GM23338 (cell line): ENCODE results near the gene LYRM9. TPM values are rescaled to one million over a fixed set of nuclear protein-coding genes. Genes with fewer than 3 reads are reported as not detected.
A peak's percentile ranks its signal among the peaks of the same experiment; 100 is the strongest.
"Not testable (repeated sequence)": the region's sequence is repeated elsewhere in the genome, so short reads cannot be mapped to it uniquely, and the experiment has no call there.

Experiments
- ATAC-seq: fragments of 200-7000 bp; cut with Tn5 transposase; 3 replicates; pipeline ENCODE4 v1.9.1; 2020
- DNase-seq: peaks from one replicate; pipeline ENCODE4 v3.0.0-alpha.2; 2015; ENCODE audit warnings: low spot score
- H2AFZ ChIP-seq: fragments of 200-600 bp; sonication (generic); 2 replicates; pipeline ENCODE4 v1.8.0; 2016; ENCODE audit warnings: antibody characterized with exemption, mild to moderate bottlenecking, moderate library complexity
- H3F3A ChIP-seq: fragments of 200-600 bp; sonication (generic); replicated peaks from 2 replicates; pipeline ENCODE4 v1.8.0; 2017; ENCODE audit warnings: antibody characterized with exemption, mixed run types, low read depth
- H3K27ac ChIP-seq: fragments of 200-600 bp; sonication (generic); 2 replicates; pipeline ENCODE4 v1.6.1; 2016; ENCODE audit warnings: low read depth
- H3K27me3 ChIP-seq: fragments of 200-600 bp; sonication (generic); 2 replicates; pipeline ENCODE4 v1.8.0; 2016; ENCODE audit warnings: mild to moderate bottlenecking, mixed run types, moderate library complexity; ENCODE audit not compliant: insufficient read depth
- H3K36me3 ChIP-seq: fragments of 200-600 bp; sonication (generic); 2 replicates; pipeline ENCODE4 v1.8.0; 2016; ENCODE audit warnings: mild to moderate bottlenecking; ENCODE audit not compliant: insufficient read depth
- H3K4me1 ChIP-seq: fragments of 200-600 bp; sonication (generic); 2 replicates; pipeline ENCODE4 v1.8.0; 2016; ENCODE audit warnings: mild to moderate bottlenecking, moderate library complexity; ENCODE audit not compliant: insufficient read depth
- H3K4me2 ChIP-seq: fragments of 200-600 bp; sonication (generic); 2 replicates; pipeline ENCODE4 v1.7.1; 2017; ENCODE audit warnings: mixed run types
- H3K4me3 ChIP-seq: fragments of 200-600 bp; sonication (generic); 2 replicates; pipeline ENCODE4 v1.6.1; 2016; ENCODE audit warnings: mixed run types
- H3K79me2 ChIP-seq: fragments of 200-600 bp; sonication (generic); replicated peaks from 2 replicates; pipeline ENCODE4 v1.8.0; 2017; ENCODE audit warnings: mild to moderate bottlenecking; ENCODE audit not compliant: insufficient read depth
- H3K9me2 ChIP-seq: fragments of 200-600 bp; sonication (generic); 2 replicates; pipeline ENCODE4 v1.8.0; 2017; ENCODE audit not compliant: insufficient read depth
- H4K20me1 ChIP-seq: fragments of 200-600 bp; sonication (generic); replicated peaks from 2 replicates; pipeline ENCODE4 v1.8.0; 2017; ENCODE audit warnings: mild to moderate bottlenecking; ENCODE audit not compliant: insufficient read depth
- H3K27ac Mint-ChIP-seq: 2 replicates; pipeline ENCODE4 v1.8.0; 2020; ENCODE audit warnings: inconsistent platforms, mild to moderate bottlenecking, moderate library complexity, mixed read lengths
- H3K27me3 Mint-ChIP-seq: 3 replicates; pipeline ENCODE4 v1.8.0; 2022; ENCODE audit warnings: low read depth, mild to moderate bottlenecking, moderate library complexity, mixed read lengths, inconsistent platforms; ENCODE audit not compliant: insufficient read depth, poor library complexity
- H3K36me3 Mint-ChIP-seq: 3 replicates; pipeline ENCODE4 v1.8.0; 2021; ENCODE audit warnings: low read depth, mild to moderate bottlenecking, inconsistent platforms, moderate library complexity, mixed read lengths
- H3K4me1 Mint-ChIP-seq: 3 replicates; pipeline ENCODE4 v1.8.0; 2020; ENCODE audit warnings: mild to moderate bottlenecking, inconsistent platforms, mixed read lengths
- H3K4me3 Mint-ChIP-seq: 3 replicates; pipeline ENCODE4 v1.8.0; 2021; ENCODE audit warnings: moderate library complexity, mild to moderate bottlenecking, inconsistent platforms, mixed read lengths
- H3K9me3 Mint-ChIP-seq: 3 replicates; pipeline ENCODE4 v1.8.0; 2020; ENCODE audit warnings: moderate library complexity, mild to moderate bottlenecking, inconsistent platforms, mixed read lengths
- CREB1 ChIP-seq: fragments of 250-450 bp; sonication (Bioruptor Pico); IDR thresholded peaks from 2 replicates; pipeline ENCODE4 v1.5.0; 2020; ENCODE audit warnings: low read depth, mild to moderate bottlenecking, moderate library complexity
- EZH2 ChIP-seq: fragments of 200-600 bp; sonication (generic); IDR thresholded peaks from one replicate; pipeline ENCODE4 v1.8.0; 2017; ENCODE audit warnings: antibody characterized with exemption, mild to moderate bottlenecking, low read depth; ENCODE audit not compliant: unreplicated experiment
- EZH2phosphoT487 ChIP-seq: fragments of 200-600 bp; sonication (generic); IDR thresholded peaks from one replicate; pipeline ENCODE4 v1.8.1; 2018; ENCODE audit warnings: antibody characterized with exemption; ENCODE audit not compliant: unreplicated experiment
- JUNB ChIP-seq: IDR thresholded peaks from one replicate; pipeline ENCODE4 v1.6.1; 2016; ENCODE audit warnings: antibody characterized with exemption; ENCODE audit not compliant: unreplicated experiment
- POLR2AphosphoS5 ChIP-seq: IDR thresholded peaks from 2 replicates; pipeline ENCODE4 v1.6.1; 2016; ENCODE audit warnings: antibody characterized with exemption, low read depth
- STAT1 ChIP-seq: IDR thresholded peaks from one replicate; pipeline ENCODE4 v1.6.1; 2016; ENCODE audit warnings: antibody characterized with exemption; ENCODE audit not compliant: unreplicated experiment
- ZNF114 ChIP-seq: fragments of 250-450 bp; sonication (Bioruptor Pico); IDR thresholded peaks from 2 replicates; pipeline ENCODE4 v1.5.0; 2020; ENCODE audit warnings: mild to moderate bottlenecking, moderate library complexity
- polyA plus RNA-seq: library from polyadenylated mRNA; unstranded; fragments of >200 nt; fragmentation: Nextera tagmentation; extraction: Ambion mirVana; gene quantifications from 2 replicates; pipeline ENCODE4 v1.2.1, GENCODE V29; 2016
- total RNA-seq: library from RNA; depleted of rRNA; stranded (reverse); fragments of >200 nt; shearing (Covaris generic); gene quantifications from 2 replicates; pipeline ENCODE4 v1.2.3, GENCODE V29; 2014; rRNA removed

The LYRM9 gene
- total and polyA plus RNA-seq, 2 experiments from 2014 or later = 4.7 to 6.2 TPM

GRCh38 chr17:27832831-27833230 lies 60.3 kb downstream of the LYRM9 start:
- H3K27me3 Mint-ChIP-seq = peaks cover 2% of the 10 kb centered on the region
- peaks cover 2% of the 10 kb centered on the region; the same call in 1 of the 3 replicates for H3K4me1 Mint-ChIP-seq
- Histone ChIP-seq H3K36me3 (no peaks in the 10 kb centered on the region), H3K79me2 (no peaks in the 10 kb centered on the region), H3F3A (no peaks in the 10 kb centered on the region), H3K27me3 (no peaks in the 10 kb centered on the region), H2AFZ (no peak overlapping the region), H3K27ac (no peak overlapping the region), H3K4me1 (no peaks in the 10 kb centered on the region; the same call in 1 of the 2 replicates), H4K20me1 (no peaks in the 10 kb centered on the region), H3K4me3 (no peak overlapping the region), H3K4me2 (no peak overlapping the region), H3K9me2 (peaks cover 6% of the 10 kb centered on the region)
- no peak for ATAC-seq
- peaks cover 3% of the 10 kb centered on the region for H3K36me3 Mint-ChIP-seq
- TF ChIP-seq ZNF114 (CRISPR knock-in tag) (no peak), EZH2phosphoT487 (no peak), CREB1 (no peak), JUNB (no peak), POLR2AphosphoS5 (no peak), STAT1 (no peak), EZH2 (no peak)
- DNase-seq = no peak
- H3K4me3 Mint-ChIP-seq = no peak overlapping the region
- no peak overlapping the region for H3K27ac Mint-ChIP-seq
- H3K9me3 Mint-ChIP-seq = peaks cover 5% of the 10 kb centered on the region

GRCh38 chr17:27829888-27830287 lies 63.3 kb downstream of the LYRM9 start:
- H3K4me2 ChIP-seq, DNase-seq, H4K20me1 ChIP-seq, H3K27ac ChIP-seq, H3K27me3 ChIP-seq, H3K27me3 Mint-ChIP-seq, H3K4me1 Mint-ChIP-seq, H3K36me3 Mint-ChIP-seq, H2AFZ ChIP-seq, H3K4me1 ChIP-seq, H3K4me3 ChIP-seq, H3K9me3 Mint-ChIP-seq, H3K9me2 ChIP-seq, H3K27ac Mint-ChIP-seq, H3K79me2 ChIP-seq, H3K36me3 ChIP-seq, H3K4me3 Mint-ChIP-seq, H3F3A ChIP-seq: not testable (repeated sequence)
- ATAC-seq = peak; percentile 63

DNA sequence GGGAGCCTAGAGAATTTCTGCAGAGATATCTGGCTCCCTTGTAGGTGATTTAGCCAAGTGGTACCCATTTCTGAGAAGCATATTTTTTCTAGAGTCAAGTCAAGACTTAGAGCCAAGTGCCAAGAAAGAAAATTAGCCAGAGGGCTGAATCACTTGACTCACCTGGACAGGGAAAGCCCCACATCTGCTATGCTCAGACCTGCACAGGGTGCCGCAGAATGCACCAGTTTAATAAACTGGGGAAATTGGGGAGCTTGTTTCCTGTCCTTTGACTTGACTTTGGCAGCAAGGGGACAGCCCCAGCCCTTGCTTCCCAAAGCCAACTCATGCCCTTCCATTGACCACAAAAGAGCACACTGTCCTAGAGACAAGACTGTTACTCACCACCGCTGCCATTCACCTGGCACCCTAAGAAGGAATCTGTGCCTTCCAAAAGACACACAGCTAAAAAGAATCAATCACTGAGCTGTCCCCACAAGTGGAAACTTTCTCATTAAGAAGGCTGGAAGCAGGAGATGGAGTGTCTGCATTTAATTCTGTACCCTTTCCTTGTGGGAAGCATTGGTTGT lies 63.9 kb downstream of the LYRM9 start:
- not testable (repeated sequence) for H2AFZ ChIP-seq, H3F3A ChIP-seq, H3K36me3 Mint-ChIP-seq, DNase-seq, H3K27ac Mint-ChIP-seq, H3K27ac ChIP-seq, H3K4me1 ChIP-seq, H3K27me3 Mint-ChIP-seq, H3K4me1 Mint-ChIP-seq, H3K9me2 ChIP-seq, H3K27me3 ChIP-seq, H3K4me3 Mint-ChIP-seq, H3K9me3 Mint-ChIP-seq, H3K4me3 ChIP-seq, H3K36me3 ChIP-seq, H3K79me2 ChIP-seq, H3K4me2 ChIP-seq, H4K20me1 ChIP-seq
- peak; percentile 53 for ATAC-seq

Other genes starting within 250 kb of the LYRM9 start
- gene NOS2, start 92.8 kb downstream of the LYRM9 start, total RNA-seq = 1.8 and 2.7 TPM in 2 replicates
- gene NOS2, start 92.8 kb downstream of the LYRM9 start, polyA plus RNA-seq = 0.44 and 0.57 TPM in 2 replicates
- 67.7 and 78.5 TPM in 2 replicates for gene NLK, start 149.3 kb upstream of the LYRM9 start, total RNA-seq
- 31.9 and 34.7 TPM in 2 replicates for gene NLK, start 149.3 kb upstream of the LYRM9 start, polyA plus RNA-seq